ENCODE measurements around the gene CCDC186.

The CCDC186 gene

GRCh38 chr10:114071178-114071577 is 102.8 kb downstream of the CCDC186 start:
- no peak overlapping the region for H3K4me3 ChIP-seq (ENCODE audit: low read depth, low read length)
- in situ Hi-C loops (cut with HindIII; ENCODE audit: low sequenced_read_pairs): no loop called here
- TF ChIP-seq, protein P1, sequence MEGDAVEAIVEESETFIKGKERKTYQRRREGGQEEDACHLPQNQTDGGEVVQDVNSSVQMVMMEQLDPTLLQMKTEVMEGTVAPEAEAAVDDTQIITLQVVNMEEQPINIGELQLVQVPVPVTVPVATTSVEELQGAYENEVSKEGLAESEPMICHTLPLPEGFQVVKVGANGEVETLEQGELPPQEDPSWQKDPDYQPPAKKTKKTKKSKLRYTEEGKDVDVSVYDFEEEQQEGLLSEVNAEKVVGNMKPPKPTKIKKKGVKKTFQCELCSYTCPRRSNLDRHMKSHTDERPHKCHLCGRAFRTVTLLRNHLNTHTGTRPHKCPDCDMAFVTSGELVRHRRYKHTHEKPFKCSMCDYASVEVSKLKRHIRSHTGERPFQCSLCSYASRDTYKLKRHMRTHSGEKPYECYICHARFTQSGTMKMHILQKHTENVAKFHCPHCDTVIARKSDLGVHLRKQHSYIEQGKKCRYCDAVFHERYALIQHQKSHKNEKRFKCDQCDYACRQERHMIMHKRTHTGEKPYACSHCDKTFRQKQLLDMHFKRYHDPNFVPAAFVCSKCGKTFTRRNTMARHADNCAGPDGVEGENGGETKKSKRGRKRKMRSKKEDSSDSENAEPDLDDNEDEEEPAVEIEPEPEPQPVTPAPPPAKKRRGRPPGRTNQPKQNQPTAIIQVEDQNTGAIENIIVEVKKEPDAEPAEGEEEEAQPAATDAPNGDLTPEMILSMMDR (IDR thresholded peaks at IDR 0.05; ENCODE audit: low read depth, low read length): no peak
- no peak for DNase-seq (ENCODE audit: low read depth, low spot score)
